Measurements from ENCODE around the gene NDUFAF7. TPM values are rescaled to one million over a fixed set of nuclear protein-coding genes. Genes with fewer than 3 reads are reported as not detected.

The NDUFAF7 gene
- total and polyA plus RNA-seq, 9 of the 15 experiments (the other 6 are each of a cell fraction or from before 2014, with no cell fraction given), result 14.9 to 41.6 (median 23.9) TPM

DNA sequence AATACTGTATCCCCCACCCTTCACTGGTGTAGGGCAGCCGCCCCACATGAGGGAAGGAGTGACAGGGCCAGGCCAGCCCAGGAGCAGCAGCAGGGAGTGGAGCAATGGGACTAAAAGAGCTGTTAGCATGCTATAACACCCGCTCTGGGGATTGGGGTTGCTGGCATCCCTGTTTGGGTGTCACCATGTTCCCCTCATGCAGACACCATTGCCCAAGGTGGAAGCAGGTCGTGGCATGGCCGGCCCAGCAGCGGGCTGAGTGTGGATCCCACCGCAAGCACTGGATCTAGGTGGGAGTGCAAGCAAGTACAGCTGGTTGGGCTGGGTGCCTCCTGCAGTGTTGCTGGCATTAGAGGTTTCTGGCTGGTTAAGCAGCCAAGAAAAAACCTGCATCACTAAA is 39.7 kb upstream of the NDUFAF7 start:
- Histone ChIP-seq H3K27ac (ENCODE audit: extremely low read depth, low read depth, low read length) (no peak overlapping the region), H3K9me1 (ENCODE audit: control insufficient read depth, insufficient read depth, low read length) (no peaks in the 10 kb centered on the region), H3K9ac (ENCODE audit: insufficient read depth in 1 of 2, low read depth in 2 of 2, low read length in 2 of 2) (no peak overlapping the region), H4K20me1 (replicated peaks; ENCODE audit: control insufficient read depth, insufficient read depth, low read length) (no peaks in the 10 kb centered on the region), H3K36me3 (ENCODE audit: control insufficient read depth, insufficient read depth, low read length) (no peaks in the 10 kb centered on the region), H3K79me2 (ENCODE audit: control insufficient read depth, insufficient read depth, low read length) (peaks cover 5% of the 10 kb centered on the region), H3K4me3 (no peak overlapping the region), H3K27me3 (ENCODE audit: control insufficient read depth in 2 of 2, insufficient read depth in 2 of 2, low read length in 2 of 2) (peaks cover 0 to 2% of the 10 kb centered on the region in 2 experiments; a peak in 1 of 5 replicates), H3K4me1 (replicated peaks in 1 of 2; ENCODE audit: control insufficient read depth in 2 of 2, insufficient read depth in 2 of 2, low read length in 2 of 2) (peaks cover 9% of the 10 kb centered on the region in 2 experiments; a peak in 4 of 5 replicates), H2AFZ (ENCODE audit: low read depth, low read length) (no peak overlapping the region; the same call in 1 of the 2 replicates), H3K9me3 (replicated peaks; ENCODE audit: control insufficient read depth, insufficient read depth, low read depth, low read length) (peaks cover 3% of the 10 kb centered on the region; the same call in 1 of the 2 replicates), H3K4me2 (ENCODE audit: insufficient read depth, low read length) (no peak overlapping the region)
- ChIA-PET POLR2A (no interaction called here), CTCF (ENCODE audit: low intra/inter-chr PET ratio) (no interaction called here)
- intact Hi-C loops (cut with micrococcal nuclease) (no loop called here), in situ Hi-C loops (cut with MboI) (no loop called here)
- DNase-seq (ENCODE audit: extremely low read depth in 1 of 4, low spot score in 3 of 4) (no peak), FAIRE-seq (no peak), ATAC-seq (no peak)
- no TSS peak for BruUV-seq (replicated peaks)
- 35% methylated on average over 6 of the region's 6 CpGs for WGBS (ENCODE audit: insufficient coverage, low coverage, missing lambda C conversion rate)
- TF ChIP-seq, protein P1, sequence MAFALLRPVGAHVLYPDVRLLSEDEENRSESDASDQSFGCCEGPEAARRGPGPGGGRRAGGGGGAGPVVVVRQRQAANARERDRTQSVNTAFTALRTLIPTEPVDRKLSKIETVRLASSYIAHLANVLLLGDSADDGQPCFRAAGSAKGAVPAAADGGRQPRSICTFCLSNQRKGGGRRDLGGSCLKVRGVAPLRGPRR (CRISPR knock-in tag; IDR thresholded peaks at IDR 0.05), result no peak
- no peak for TF ChIP-seq TARDBP (IDR thresholded peaks at IDR 0.05)
- no peak for TF ChIP-seq ZNF165 (CRISPR knock-in tag; IDR thresholded peaks at IDR 0.05; ENCODE audit: borderline replicate concordance)
- no peak for TF ChIP-seq NR2F6 (CRISPR knock-in tag; IDR thresholded peaks at IDR 0.05)
- TF ChIP-seq ZBED1 (IDR thresholded peaks at IDR 0.05), result no peak
- no peak for TF ChIP-seq ZNF699 (CRISPR knock-in tag; IDR thresholded peaks at IDR 0.05; ENCODE audit: insufficient replicate concordance)
- TF ChIP-seq CBFA2T3 (IDR thresholded peaks at IDR 0.05), result no peak
- no peak for TF ChIP-seq FOXJ2 (tag; IDR thresholded peaks at IDR 0.05)
- no peak for TF ChIP-seq ZNF212 (CRISPR knock-in tag; IDR thresholded peaks at IDR 0.05)
- TF ChIP-seq, protein P2, sequence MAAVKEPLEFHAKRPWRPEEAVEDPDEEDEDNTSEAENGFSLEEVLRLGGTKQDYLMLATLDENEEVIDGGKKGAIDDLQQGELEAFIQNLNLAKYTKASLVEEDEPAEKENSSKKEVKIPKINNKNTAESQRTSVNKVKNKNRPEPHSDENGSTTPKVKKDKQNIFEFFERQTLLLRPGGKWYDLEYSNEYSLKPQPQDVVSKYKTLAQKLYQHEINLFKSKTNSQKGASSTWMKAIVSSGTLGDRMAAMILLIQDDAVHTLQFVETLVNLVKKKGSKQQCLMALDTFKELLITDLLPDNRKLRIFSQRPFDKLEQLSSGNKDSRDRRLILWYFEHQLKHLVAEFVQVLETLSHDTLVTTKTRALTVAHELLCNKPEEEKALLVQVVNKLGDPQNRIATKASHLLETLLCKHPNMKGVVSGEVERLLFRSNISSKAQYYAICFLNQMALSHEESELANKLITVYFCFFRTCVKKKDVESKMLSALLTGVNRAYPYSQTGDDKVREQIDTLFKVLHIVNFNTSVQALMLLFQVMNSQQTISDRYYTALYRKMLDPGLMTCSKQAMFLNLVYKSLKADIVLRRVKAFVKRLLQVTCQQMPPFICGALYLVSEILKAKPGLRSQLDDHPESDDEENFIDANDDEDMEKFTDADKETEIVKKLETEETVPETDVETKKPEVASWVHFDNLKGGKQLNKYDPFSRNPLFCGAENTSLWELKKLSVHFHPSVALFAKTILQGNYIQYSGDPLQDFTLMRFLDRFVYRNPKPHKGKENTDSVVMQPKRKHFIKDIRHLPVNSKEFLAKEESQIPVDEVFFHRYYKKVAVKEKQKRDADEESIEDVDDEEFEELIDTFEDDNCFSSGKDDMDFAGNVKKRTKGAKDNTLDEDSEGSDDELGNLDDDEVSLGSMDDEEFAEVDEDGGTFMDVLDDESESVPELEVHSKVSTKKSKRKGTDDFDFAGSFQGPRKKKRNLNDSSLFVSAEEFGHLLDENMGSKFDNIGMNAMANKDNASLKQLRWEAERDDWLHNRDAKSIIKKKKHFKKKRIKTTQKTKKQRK (IDR thresholded peaks at IDR 0.05; ENCODE audit: borderline replicate concordance, low read depth, low read length), result no peak
- no peak for TF ChIP-seq HNRNPH1 (optimal IDR thresholded peaks at IDR 0.05; ENCODE audit: low read depth, low read length)
- TF ChIP-seq ADNP (tag; IDR thresholded peaks at IDR 0.05), result no peak
- TF ChIP-seq ZNF76 (CRISPR knock-in tag; IDR thresholded peaks at IDR 0.05; ENCODE audit: borderline replicate concordance), result no peak
- TF ChIP-seq RBFOX2 (IDR thresholded peaks at IDR 0.05; ENCODE audit: low read depth, low read length), result no peak
- TF ChIP-seq, protein P3, sequence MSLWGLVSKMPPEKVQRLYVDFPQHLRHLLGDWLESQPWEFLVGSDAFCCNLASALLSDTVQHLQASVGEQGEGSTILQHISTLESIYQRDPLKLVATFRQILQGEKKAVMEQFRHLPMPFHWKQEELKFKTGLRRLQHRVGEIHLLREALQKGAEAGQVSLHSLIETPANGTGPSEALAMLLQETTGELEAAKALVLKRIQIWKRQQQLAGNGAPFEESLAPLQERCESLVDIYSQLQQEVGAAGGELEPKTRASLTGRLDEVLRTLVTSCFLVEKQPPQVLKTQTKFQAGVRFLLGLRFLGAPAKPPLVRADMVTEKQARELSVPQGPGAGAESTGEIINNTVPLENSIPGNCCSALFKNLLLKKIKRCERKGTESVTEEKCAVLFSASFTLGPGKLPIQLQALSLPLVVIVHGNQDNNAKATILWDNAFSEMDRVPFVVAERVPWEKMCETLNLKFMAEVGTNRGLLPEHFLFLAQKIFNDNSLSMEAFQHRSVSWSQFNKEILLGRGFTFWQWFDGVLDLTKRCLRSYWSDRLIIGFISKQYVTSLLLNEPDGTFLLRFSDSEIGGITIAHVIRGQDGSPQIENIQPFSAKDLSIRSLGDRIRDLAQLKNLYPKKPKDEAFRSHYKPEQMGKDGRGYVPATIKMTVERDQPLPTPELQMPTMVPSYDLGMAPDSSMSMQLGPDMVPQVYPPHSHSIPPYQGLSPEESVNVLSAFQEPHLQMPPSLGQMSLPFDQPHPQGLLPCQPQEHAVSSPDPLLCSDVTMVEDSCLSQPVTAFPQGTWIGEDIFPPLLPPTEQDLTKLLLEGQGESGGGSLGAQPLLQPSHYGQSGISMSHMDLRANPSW (CRISPR knock-in tag; IDR thresholded peaks at IDR 0.05), result no peak
- TF ChIP-seq ZNF696 (CRISPR knock-in tag; conservative IDR thresholded peaks at IDR 0.05), result no peak

Measured in K562 (cell line).